Activated CD4-positive, CD25-positive, alpha-beta regulatory T cell treated with anti-CD3 and anti-CD28 coated beads, Interleukin-2, amount 50 U/mL, for 24 hours (primary cell): Measurements from ENCODE around the gene MGAT3.

Experiments used
- ATAC-seq, 2 donors: fragments of 150-1000 bp; cut with Tn5 transposase; one replicate each; pipeline ENCODE4 v1.10.0; 2021; ENCODE audit warnings: mild to moderate bottlenecking in 1 of 2, moderate library complexity in 1 of 2

MGAT3 gene

DNA sequence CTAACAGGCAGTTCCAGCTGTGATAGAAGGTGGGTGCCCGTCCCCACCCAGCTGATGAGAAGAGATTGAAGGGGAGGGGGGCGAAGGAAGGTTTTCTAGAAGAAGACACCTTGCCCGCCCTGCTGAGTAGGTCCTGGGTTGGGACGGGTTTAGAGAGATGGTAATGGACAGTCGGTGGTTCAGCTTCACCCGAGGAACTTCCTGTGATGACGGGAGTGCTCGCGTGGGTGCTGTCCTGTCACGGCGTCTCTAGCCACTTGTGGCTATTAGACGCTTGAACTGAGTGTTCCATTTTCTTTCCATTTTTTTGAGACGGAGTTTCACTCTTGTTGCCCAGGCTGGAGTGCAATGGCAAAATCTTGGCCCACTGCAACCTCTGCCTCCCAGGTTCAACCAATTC, 27.6 kb upstream of the MGAT3 start:
- ATAC-seq, result no peak

- ATAC-seq, result no peak
Observed at GRCh38 chr22:39429916-39430575, 26.8 kb upstream of the MGAT3 start.

GRCh38 chr22:39430576-39431150, 26.1 kb upstream of the MGAT3 start:
- ATAC-seq, result no peak

DNA sequence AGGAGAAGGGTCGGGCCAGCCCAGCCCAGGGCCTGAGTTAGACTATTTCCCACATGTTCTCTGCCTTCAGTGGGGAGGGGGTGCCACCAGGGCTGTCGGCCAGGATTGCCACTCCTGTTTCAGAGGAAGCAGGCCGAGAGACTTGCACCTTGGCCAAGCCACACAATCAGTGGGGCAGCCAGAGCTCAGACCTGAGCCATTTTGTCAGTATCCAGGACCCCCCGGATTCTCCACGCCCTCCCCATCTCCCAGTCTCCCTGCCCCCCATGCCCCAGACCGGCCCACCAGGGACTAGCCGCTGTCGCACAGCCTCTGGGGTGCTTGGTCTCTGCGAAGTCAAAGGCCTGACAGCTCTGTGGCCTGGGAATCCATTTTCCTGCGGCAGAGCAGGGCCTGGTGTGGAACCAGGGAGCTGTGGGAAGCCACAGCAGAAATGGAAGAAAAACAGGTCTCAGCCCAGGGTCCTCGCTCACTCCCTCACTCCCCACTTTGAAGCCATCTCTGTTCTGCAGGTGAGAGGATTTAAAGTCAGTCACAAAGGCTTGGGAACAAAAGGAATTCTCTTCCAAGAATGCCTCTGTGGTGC, 25.5 kb upstream of the MGAT3 start:
- ATAC-seq, result no peak

- no peak for ATAC-seq
Observed at GRCh38 chr22:39431821-39432251, 25.0 kb upstream of the MGAT3 start.

DNA sequence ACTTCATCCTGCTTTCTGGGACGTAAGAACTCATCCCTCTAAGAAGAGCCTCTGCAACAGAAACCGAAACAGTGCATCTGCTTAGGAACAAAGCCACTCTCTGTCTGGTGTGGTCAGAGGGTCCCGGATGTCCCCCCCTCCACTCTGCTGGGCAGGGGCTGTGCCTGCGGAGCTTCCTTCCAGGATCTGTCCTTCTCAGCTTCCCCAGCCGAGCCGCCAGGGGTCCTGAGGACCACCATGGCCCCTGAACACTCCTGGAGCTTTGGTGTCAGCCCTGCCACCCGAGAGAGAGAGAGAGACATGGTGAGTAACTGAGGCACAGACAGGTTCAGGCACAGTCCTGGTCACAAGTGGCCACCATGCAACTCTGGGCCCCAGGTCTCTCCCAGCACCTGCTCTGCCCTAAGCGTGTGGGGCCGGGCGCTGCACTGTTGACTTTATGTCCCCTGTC, 24.4 kb upstream of the MGAT3 start:
- no peak for ATAC-seq

- no peak for ATAC-seq
Observed at GRCh38 chr22:39433476-39434242, 23.2 kb upstream of the MGAT3 start.

DNA sequence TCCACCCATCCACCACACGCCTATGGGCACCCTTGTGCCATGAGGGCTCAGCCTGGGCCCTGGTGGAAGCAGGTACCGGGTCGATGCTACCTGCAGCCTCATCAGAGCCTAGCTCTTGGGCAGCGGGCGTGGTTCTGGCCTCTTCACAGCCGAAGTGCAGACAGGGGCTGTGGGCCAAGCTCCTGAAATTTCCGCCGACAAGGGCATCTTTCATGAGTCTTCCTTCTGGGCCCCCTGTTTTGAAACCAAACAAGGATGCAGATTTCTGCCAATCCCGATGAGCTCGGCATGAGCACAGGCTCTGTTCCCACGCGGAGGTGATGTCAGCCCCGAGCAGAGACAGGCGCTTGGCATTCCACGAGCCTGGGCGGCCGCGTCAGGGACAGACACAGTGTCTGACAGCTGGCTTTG, 22.6 kb upstream of the MGAT3 start:
- no peak for ATAC-seq

- no peak for ATAC-seq
Observed at GRCh38 chr22:39434721-39435120, 22.1 kb upstream of the MGAT3 start.

GRCh38 chr22:39435616-39436015, 21.2 kb upstream of the MGAT3 start:
- ATAC-seq, result no peak

DNA sequence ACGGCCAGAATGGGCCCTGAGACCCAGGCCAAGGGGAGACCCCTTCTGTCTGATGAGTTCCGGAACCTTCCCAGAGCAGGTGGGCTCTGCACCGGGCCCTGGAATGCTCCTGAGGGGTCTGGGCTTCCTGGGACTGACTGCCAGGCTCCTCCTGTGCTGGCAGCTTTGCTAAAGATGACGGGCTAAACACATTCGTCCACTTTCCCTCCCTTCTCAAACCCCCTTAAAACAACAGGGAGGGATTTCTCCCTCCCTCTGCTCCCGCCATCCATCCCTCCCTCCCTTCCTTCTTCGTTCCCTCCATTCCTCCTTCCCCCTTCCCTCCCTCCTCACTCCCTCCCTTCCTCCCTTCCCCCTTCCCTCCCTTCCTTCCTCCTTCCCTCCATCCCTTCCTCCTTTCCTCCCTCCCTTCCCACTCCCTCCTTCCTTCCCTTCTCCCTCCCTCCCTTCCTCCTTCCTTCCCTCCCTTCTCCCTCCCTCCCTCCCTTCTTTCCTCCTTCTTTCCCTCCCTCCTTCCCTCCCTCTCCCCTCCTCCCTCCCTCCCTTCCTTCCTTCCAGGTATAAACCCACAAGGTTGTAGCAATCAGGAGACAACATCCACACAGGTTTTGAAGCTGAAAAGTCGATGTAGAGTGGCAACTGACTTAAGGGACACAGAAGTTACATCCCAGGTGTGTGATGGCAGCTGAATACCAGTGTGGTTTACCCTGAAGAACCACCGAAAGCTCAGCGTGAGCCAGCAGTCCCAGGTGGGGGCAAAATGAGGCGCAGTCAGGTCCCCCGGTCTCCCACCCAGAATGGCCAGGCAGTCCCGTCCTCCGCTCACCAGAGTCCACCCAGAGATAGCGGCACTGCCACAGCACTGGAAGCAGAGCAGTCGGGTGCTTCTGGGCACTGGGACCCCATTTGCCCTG, 18.8 kb upstream of the MGAT3 start:
- ATAC-seq, result no peak

GRCh38 chr22:39439170-39439569, 17.6 kb upstream of the MGAT3 start:
- no peak for ATAC-seq

GRCh38 chr22:39443398-39443797, 13.4 kb upstream of the MGAT3 start:
- no peak for ATAC-seq

GRCh38 chr22:39444247-39444800, 12.5 kb upstream of the MGAT3 start:
- no peak for ATAC-seq

GRCh38 chr22:39444937-39445465, 11.8 kb upstream of the MGAT3 start:
- ATAC-seq, result no peak

GRCh38 chr22:39445678-39446077, 11.1 kb upstream of the MGAT3 start:
- no peak for ATAC-seq

DNA sequence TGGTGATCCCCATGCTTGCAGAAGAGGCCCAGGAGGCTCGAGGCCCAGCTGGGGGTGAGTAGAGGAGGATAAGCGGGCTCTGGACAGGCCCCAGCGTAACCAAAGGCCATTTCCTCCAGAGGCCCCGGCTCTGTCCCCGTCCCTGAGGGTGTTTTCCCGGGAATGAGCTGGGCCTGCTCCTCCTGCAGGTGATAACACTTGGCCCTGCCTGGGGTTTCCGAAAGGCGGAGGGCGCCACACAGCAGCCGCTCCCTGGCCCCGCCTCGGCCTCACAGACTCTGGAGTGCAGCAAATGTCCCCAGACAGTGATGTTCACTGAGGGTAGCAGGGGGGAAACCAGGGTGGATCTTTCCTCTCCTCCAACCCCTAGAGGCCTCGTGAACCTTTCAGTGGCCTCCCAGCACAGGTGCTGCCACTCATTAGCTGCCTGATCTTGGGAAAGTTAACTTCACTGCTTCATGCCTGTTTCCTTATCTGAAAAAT, 10.5 kb upstream of the MGAT3 start:
- ATAC-seq, result peak in 1 of 2 donors; percentile 42

GRCh38 chr22:39448205-39449054, 8.4 kb upstream of the MGAT3 start:
- no peak for ATAC-seq

- ATAC-seq, result no peak
Observed at GRCh38 chr22:39449708-39450107, 7.1 kb upstream of the MGAT3 start.

DNA sequence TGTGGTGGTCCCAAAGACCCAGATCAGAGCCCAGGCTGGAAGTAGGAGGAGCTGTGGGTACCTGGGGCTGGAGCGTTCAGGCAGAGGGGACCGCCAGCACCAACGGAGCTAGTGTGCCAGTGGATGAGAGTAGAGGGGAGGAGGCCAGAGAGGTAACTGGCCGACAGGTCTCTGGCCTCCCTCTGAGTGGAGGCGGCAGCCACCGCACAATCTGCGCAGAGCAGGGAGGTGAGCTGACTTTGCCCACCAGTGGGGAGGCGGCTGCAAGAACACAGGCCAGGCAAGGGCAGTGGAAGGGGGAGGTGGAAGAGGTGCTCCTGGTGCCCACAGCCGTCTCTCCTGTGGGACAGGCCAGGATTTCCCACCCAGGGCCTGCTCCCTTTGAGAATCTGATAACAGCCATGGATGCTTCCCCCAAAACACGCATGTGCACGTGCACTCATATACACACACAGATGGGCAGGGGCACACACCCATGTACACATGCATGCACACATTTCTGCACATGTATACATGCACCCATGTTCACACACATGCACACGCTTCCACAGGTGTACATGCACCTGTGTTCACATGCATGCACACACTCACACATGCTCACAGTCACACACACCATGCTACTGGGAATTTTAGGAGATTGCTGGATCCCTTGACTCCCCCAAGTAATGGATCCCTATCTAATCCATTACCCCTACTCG, 6.4 kb upstream of the MGAT3 start:
- ATAC-seq, result no peak
